HUES48 (cell line): Measurements from ENCODE around the gene CCDC178.
"Not testable (repeated sequence)": the region's sequence is repeated elsewhere in the genome, so short reads cannot be mapped to it uniquely, and the experiment has no call there.

Experiments
- H3K27ac ChIP-seq: one replicate; pipeline ENCODE4 v1.7.0; 2013; ENCODE audit warnings: low read depth, low read length, inconsistent platforms
- H3K27me3 ChIP-seq: 2 replicates; pipeline ENCODE4 v1.6.1; 2013; ENCODE audit warnings: mild to moderate bottlenecking, low read length; ENCODE audit not compliant: control insufficient read depth, insufficient read depth
- H3K36me3 ChIP-seq: 2 replicates; pipeline ENCODE4 v1.6.1; 2013; ENCODE audit warnings: low read length; ENCODE audit not compliant: control insufficient read depth, insufficient read depth
- H3K4me1 ChIP-seq: 2 replicates; pipeline ENCODE4 v1.6.1; 2013; ENCODE audit warnings: mild to moderate bottlenecking, low read length; ENCODE audit not compliant: control insufficient read depth, insufficient read depth
- H3K4me3 ChIP-seq: 2 replicates; pipeline ENCODE4 v1.5.1; 2013; ENCODE audit warnings: mild to moderate bottlenecking, low read depth, low read length
- H3K9ac ChIP-seq: 2 replicates; pipeline ENCODE4 v1.6.1; 2013; ENCODE audit warnings: mild to moderate bottlenecking, low read depth, low read length, moderate library complexity
- H3K9me3 ChIP-seq: 2 replicates; pipeline ENCODE4 v1.6.1; 2013; ENCODE audit warnings: low read length; ENCODE audit not compliant: control insufficient read depth, insufficient read depth

The CCDC178 gene

DNA sequence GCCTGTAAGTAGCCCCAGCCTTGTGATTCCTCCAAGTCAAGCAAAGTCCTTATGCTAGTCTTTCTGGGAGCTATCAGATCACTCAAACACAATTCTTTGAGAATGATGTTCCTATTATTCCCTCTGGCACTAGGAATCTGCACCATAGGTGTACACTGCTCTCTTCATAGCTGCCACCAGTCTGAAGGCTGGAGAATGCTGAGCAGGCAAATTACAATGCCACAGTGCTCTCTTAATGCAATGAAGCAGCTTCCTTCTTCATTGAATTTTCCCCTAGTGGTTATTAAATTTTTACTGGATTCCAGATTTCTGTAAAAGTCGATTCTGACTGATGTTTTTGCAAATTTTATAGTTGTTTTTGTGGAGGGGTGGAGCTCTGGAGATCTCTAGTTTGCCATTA, 84.8 kb downstream of the CCDC178 start:
- Histone ChIP-seq H3K4me3 (no peak overlapping the region), H3K9ac (no peak overlapping the region), H3K27me3 (no peaks in the 10 kb centered on the region), H3K27ac (peak overlapping the region; percentile 14), H3K36me3 (no peaks in the 10 kb centered on the region), H3K9me3 (no peaks in the 10 kb centered on the region), H3K4me1 (peaks cover 22% of the 10 kb centered on the region)

DNA sequence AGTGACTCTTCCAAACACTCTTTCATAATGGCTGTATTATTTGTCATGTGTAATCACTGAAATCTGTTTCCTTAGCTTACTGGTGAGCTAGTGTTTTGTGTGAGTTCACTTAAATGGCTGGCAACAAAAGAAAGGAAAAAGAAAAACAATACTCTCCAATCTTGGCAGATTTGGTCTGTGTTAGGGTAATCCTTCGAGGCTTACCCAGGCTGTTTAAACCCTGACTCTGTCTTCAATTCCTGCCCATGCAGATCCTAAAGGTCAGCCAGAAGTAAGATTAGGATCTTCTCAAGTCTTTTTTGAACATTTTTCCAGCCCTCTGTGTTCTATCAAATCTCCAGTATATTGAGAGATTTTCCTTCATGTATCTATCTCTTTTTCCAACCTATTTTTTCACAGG, 85.3 kb downstream of the CCDC178 start:
- Histone ChIP-seq H3K9me3 (no peaks in the 10 kb centered on the region), H3K4me3 (no peak overlapping the region), H3K27ac (peak overlapping the region; percentile 14), H3K27me3 (no peaks in the 10 kb centered on the region), H3K9ac (no peak overlapping the region), H3K36me3 (no peaks in the 10 kb centered on the region), H3K4me1 (peaks cover 22% of the 10 kb centered on the region)

DNA sequence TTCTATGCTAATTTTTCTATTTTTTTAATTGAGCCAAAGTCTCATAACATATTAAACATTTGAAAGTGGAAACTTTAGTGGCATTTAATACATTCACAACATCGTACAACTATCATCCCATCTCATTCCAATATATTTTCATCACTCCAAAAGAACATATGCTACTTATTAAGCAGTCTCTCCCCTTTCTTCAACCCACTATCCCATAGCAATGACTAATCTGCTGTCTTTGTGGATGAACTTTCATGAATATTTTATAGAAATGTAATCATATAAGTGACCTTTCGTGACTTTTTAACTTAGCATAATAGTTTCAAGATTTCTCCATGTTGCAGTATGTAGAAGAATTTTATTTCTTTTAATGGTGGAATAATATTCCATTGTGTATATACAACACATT, 90.3 kb downstream of the CCDC178 start:
- Histone ChIP-seq H3K4me1 (peaks cover 2% of the 10 kb centered on the region), H3K27me3 (no peaks in the 10 kb centered on the region), H3K9ac (no peak overlapping the region), H3K27ac (no peak overlapping the region), H3K9me3 (no peaks in the 10 kb centered on the region), H3K4me3 (no peak overlapping the region), H3K36me3 (no peaks in the 10 kb centered on the region)

DNA sequence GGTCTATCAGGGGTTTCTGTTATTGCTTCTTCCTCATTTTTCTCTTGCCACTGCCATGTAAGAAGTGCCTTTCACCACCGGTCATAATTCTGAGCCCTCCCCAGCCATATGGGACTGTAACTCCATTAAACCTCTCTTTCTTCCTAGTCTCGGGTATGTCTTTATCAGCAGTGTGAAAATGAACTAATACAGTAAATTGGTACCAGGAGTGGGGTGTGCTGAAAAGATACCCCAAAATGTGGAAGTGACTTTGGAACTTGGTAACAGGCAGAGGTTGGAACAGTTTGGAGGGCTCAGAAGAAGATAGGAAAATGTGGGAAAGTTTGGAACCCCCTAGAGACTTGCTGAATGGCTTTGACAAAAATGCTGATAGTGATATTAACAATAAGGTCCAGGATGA, 100.8 kb downstream of the CCDC178 start:
- H3K36me3 ChIP-seq, H3K4me1 ChIP-seq, H3K27me3 ChIP-seq, H3K27ac ChIP-seq, H3K9ac ChIP-seq, H3K4me3 ChIP-seq: not testable (repeated sequence)
- H3K9me3 ChIP-seq: peaks cover 12% of the 10 kb centered on the region

DNA sequence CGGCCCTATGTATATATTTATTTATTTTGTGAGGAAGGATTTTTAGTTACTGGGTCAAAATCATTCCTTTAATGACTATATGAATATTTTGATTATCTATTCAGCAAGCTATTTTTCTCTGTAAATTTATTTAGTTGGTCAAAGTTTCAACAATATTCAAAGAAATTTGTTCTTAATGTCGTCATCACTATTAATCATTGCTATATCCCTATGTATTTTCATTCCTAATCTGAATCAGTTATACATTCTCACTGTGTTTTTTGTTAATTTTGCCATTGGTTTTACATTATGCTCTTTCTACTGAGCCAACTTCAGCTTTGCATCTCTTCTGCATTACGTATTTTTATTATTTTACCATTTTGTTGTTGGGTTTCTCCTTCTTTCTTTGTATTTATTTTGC, 105.7 kb downstream of the CCDC178 start:
- no peaks in the 10 kb centered on the region for H3K27me3 ChIP-seq
- no peaks in the 10 kb centered on the region for H3K4me1 ChIP-seq
- no peak overlapping the region for H3K27ac ChIP-seq
- H3K4me3 ChIP-seq: no peak overlapping the region
- no peaks in the 10 kb centered on the region for H3K36me3 ChIP-seq
- H3K9ac ChIP-seq: no peak overlapping the region
- H3K9me3 ChIP-seq: peaks cover 6% of the 10 kb centered on the region

DNA sequence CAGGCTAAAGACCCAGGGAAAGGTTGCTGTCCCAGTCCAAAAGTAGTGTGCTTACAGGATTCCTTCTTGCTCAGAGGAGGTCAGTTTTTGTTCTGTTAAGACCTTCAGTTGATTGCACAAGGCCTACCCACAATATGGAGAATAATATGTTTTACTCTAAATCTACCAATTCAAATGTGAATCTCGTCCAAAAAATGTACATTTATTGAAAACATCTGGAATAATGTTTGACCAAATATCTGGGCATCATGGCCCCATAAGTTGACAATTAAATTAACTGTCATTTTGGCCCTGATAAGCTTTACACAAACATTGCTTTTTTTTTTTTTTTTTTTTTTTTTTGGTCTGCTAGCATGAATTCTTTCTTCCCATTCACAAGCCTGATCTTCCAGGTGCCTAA, 109.8 kb downstream of the CCDC178 start:
- no peaks in the 10 kb centered on the region for H3K36me3 ChIP-seq
- no peak overlapping the region for H3K9ac ChIP-seq
- no peak overlapping the region for H3K27ac ChIP-seq
- no peaks in the 10 kb centered on the region for H3K9me3 ChIP-seq
- no peaks in the 10 kb centered on the region for H3K4me1 ChIP-seq
- no peak overlapping the region for H3K4me3 ChIP-seq
- H3K27me3 ChIP-seq: no peaks in the 10 kb centered on the region

DNA sequence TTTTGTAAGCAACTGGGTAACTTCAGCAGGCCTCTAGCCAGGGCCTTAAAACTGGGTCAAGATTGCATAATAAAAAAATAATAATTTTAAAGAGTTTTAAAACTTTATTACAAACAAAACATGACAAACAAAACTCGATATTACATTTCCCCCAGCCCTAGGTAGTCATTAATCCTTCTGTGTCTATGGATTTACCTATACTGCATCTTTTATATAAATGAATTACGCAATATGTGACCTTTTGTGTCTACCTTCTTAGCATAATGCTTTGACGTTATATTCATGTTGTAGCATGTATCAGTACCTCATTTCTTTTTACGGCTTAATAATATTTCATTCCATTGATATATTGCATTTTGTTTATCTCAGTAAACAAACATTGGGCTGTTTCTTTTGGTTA, 113.5 kb downstream of the CCDC178 start:
- H3K9ac ChIP-seq: no peak overlapping the region
- no peaks in the 10 kb centered on the region for H3K27me3 ChIP-seq
- H3K4me1 ChIP-seq: no peaks in the 10 kb centered on the region
- no peak overlapping the region for H3K27ac ChIP-seq
- H3K36me3 ChIP-seq: no peaks in the 10 kb centered on the region
- no peaks in the 10 kb centered on the region for H3K9me3 ChIP-seq
- no peak overlapping the region for H3K4me3 ChIP-seq

DNA sequence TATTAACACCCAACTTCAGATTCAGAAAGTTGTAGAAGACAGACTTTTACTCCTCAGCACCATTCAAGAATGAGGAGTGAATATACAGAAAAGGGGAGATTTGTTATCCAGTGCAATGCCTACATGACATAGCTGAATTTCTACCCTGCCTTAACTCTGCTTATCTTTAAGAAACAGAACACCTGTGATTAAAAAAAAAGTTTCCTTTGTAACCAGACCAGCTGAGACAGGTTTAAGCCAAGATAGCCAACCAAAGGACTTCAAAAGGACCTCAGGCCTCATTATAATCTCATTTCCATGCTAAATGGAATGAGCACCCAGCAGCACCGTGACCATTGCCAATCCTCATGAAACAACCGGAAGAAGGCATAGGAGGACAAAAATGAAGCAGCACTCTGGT, 122.9 kb downstream of the CCDC178 start:
- Histone ChIP-seq H3K27ac (no peak overlapping the region), H3K9me3 (no peaks in the 10 kb centered on the region), H3K4me1 (no peaks in the 10 kb centered on the region), H3K4me3 (no peak overlapping the region), H3K36me3 (no peaks in the 10 kb centered on the region), H3K27me3 (no peaks in the 10 kb centered on the region), H3K9ac (no peak overlapping the region)

DNA sequence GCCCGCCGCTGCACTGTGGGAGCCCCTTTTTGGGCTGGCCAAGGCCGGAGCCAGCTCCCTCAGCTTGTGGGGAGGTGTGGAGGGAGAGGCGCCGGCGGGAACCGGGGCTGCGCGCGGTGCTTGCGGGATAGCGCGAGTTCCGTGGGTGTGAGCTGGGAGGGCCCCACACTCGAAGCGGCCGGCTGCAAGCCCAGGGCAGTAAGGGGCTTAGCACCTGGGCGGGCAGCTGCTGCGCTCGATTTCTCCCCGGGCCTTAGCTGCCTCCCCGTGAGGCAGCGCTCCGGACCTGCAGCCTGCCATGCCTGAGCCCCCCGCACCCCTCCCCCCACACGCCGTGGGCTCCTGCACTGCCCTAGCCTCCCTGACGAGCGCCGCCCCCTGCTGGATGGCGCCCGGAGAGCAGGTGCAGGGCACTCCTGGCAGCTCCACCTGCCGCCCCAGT, 124.4 kb downstream of the CCDC178 start:
- H3K36me3 ChIP-seq: no peaks in the 10 kb centered on the region
- no peaks in the 10 kb centered on the region for H3K9me3 ChIP-seq
- no peaks in the 10 kb centered on the region for H3K4me1 ChIP-seq
- no peak overlapping the region for H3K9ac ChIP-seq
- H3K27ac ChIP-seq: no peak overlapping the region
- no peaks in the 10 kb centered on the region for H3K27me3 ChIP-seq
- H3K4me3 ChIP-seq: no peak overlapping the region

DNA sequence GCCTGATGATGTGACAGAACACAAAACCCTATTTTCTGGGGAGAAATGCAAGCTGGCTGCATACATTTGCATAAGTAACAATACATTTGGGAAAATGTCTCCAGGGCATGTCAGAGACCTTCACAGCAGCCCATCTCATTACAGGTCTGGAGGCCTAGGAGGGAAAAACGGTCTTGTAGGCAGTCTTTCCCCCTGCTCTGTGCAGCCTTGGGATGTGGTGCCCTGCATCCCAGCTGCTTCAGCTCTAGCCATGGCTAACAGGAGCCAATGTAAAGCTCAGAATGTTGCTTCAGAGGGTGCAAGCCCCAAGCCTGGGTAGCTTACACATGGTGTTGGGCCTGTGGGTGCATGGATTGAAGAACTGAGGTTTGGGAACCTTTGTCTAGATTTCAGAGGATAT, 133.0 kb downstream of the CCDC178 start:
- Histone ChIP-seq H3K4me1 (no peaks in the 10 kb centered on the region), H3K9ac (no peak overlapping the region), H3K36me3 (no peaks in the 10 kb centered on the region), H3K9me3 (no peaks in the 10 kb centered on the region), H3K27ac (no peak overlapping the region), H3K4me3 (no peak overlapping the region), H3K27me3 (no peaks in the 10 kb centered on the region)

DNA sequence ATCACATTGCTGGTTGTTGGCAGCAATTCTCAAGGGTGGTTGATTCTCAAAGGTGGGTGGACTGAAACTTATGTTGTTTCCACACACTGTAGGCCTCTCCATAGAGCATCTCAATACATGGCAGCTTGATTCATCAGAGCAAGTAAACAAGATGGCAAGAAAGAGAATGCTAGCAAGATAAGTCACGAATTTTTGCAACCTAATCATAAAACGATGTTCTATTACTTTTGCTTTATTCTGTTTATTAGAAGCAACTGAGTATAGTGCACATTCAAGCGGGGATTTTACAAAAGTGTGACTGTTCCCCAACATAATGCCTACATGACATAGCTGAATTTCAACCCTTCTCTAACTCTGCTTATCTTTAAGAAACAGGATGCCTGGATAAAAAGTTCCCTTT, 136.2 kb downstream of the CCDC178 start:
- H3K4me3 ChIP-seq: no peak overlapping the region
- H3K4me1 ChIP-seq: no peaks in the 10 kb centered on the region
- H3K36me3 ChIP-seq: no peaks in the 10 kb centered on the region
- H3K27ac ChIP-seq: no peak overlapping the region
- no peaks in the 10 kb centered on the region for H3K9me3 ChIP-seq
- H3K9ac ChIP-seq: no peak overlapping the region
- no peaks in the 10 kb centered on the region for H3K27me3 ChIP-seq

DNA sequence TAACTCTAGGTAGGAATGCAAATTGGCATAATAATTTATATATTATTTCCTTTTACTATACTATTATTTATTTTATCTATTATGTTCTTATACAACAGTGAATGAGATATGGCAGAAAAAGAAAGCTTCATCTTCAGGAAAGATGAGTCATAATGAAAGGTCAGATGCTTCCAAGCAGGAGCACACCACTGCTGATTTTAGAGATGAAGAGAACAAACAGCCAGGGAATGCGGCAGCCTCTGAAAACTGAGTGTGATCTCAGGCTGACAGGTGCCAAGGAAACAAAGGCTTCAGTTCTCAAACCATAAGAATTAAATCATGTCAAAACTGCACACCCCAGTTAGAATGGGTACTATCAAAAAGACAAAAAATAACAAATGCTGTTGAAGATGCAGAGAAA, 149.0 kb downstream of the CCDC178 start:
- H3K9ac ChIP-seq: no peak overlapping the region
- H3K36me3 ChIP-seq: no peaks in the 10 kb centered on the region
- H3K4me3 ChIP-seq: no peak overlapping the region
- H3K9me3 ChIP-seq: no peaks in the 10 kb centered on the region
- H3K27ac ChIP-seq: no peak overlapping the region
- H3K27me3 ChIP-seq: no peaks in the 10 kb centered on the region
- H3K4me1 ChIP-seq: no peaks in the 10 kb centered on the region
